Astrocyte (in vitro differentiated cells and primary cell): ENCODE data around the gene PPIP5K1.

Source experiments
- EZH2 ChIP-seq: IDR thresholded peaks from 2 replicates; pipeline ENCODE4 v1.6.1; 2012; ENCODE audit warnings: mild to moderate bottlenecking, low read length, inconsistent platforms; ENCODE audit not compliant: insufficient read depth
- TF ChIP-seq, protein P1 (sequence below): IDR thresholded peaks from 2 replicates; pipeline ENCODE4 v1.5.1; 2011; ENCODE audit warnings: low read depth, mild to moderate bottlenecking, inconsistent platforms, low read length, moderate library complexity; ENCODE audit not compliant: insufficient read depth

- TF ChIP-seq, protein P1, sequence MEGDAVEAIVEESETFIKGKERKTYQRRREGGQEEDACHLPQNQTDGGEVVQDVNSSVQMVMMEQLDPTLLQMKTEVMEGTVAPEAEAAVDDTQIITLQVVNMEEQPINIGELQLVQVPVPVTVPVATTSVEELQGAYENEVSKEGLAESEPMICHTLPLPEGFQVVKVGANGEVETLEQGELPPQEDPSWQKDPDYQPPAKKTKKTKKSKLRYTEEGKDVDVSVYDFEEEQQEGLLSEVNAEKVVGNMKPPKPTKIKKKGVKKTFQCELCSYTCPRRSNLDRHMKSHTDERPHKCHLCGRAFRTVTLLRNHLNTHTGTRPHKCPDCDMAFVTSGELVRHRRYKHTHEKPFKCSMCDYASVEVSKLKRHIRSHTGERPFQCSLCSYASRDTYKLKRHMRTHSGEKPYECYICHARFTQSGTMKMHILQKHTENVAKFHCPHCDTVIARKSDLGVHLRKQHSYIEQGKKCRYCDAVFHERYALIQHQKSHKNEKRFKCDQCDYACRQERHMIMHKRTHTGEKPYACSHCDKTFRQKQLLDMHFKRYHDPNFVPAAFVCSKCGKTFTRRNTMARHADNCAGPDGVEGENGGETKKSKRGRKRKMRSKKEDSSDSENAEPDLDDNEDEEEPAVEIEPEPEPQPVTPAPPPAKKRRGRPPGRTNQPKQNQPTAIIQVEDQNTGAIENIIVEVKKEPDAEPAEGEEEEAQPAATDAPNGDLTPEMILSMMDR = no peak
- TF ChIP-seq EZH2 = no peak
These were observed 67.8 kb downstream of the PPIP5K1 start for GRCh38 chr15:43522247-43522646.
